ENCODE measurements around the gene PPP2R1B.

PPP2R1B gene

GRCh38 chr11:111765984-111766833, at the start of gene PPP2R1B:
TSS of gene PPP2R1B (minus strand) at chr11:111766389. CDS start at chr11:111766361, 28 bp downstream.
- Histone ChIP-seq H3K4me3 (ENCODE audit: low read depth in 1 of 5, low read length in 5 of 5) (peak within 1 kb of the TSS; percentile 93 to 97 (median 97)), H3K9me3 (ENCODE audit: control insufficient read depth in 5 of 5, low read length in 5 of 5) (no peaks in the 10 kb centered on the region)

GRCh38 chr11:111815489-111815888, 49.3 kb upstream of the PPP2R1B start:
- peaks cover 2 to 37% (median 21%) of the 10 kb centered on the region in 5 donors for H3K4me1 ChIP-seq (ENCODE audit: control insufficient read depth in 5 of 5, insufficient read depth in 5 of 5, low read length in 5 of 5)
- H3K4me3 ChIP-seq (ENCODE audit: low read depth in 1 of 5, low read length in 5 of 5) = no peak overlapping the region
- H3K9ac ChIP-seq (ENCODE audit: low read length in 5 of 5) = no peak overlapping the region
- H3K27ac ChIP-seq (ENCODE audit: low read depth, low read length) = no peak overlapping the region
- H3K36me3 ChIP-seq (ENCODE audit: control insufficient read depth in 5 of 5, insufficient read depth in 5 of 5, low read length in 5 of 5) = peaks cover 0 to 3% (median 0%) of the 10 kb centered on the region in 5 donors
- H3K9me3 ChIP-seq (ENCODE audit: control insufficient read depth in 5 of 5, low read length in 5 of 5) = no peaks in the 10 kb centered on the region
- H3K27me3 ChIP-seq (ENCODE audit: control insufficient read depth in 5 of 5, insufficient read depth in 4 of 5, low read length in 5 of 5) = no peaks in the 10 kb centered on the region

More at GRCh38 chr11:111765984-111766833, at the start of gene PPP2R1B:
- Histone ChIP-seq H3K36me3 (ENCODE audit: control insufficient read depth in 5 of 5, insufficient read depth in 5 of 5, low read length in 5 of 5) (peaks cover 14 to 34% (median 21%) of the 10 kb centered on the region in 5 donors), H3K27me3 (ENCODE audit: control insufficient read depth in 5 of 5, insufficient read depth in 4 of 5, low read length in 5 of 5) (no peaks in the 10 kb centered on the region), H3K9ac (ENCODE audit: low read length in 5 of 5) (peak within 1 kb of the TSS; percentile 94 to 98 (median 95)), H3K4me1 (ENCODE audit: control insufficient read depth in 5 of 5, insufficient read depth in 5 of 5, low read length in 5 of 5) (peaks cover 3 to 55% (median 51%) of the 10 kb centered on the region in 5 donors), H3K27ac (ENCODE audit: low read depth, low read length) (peak within 1 kb of the TSS; percentile 98)

GRCh38 chr11:111814557-111815320, 48.5 kb upstream of the PPP2R1B start:
- Histone ChIP-seq H3K4me3 (ENCODE audit: low read depth in 1 of 5, low read length in 5 of 5) (no peak overlapping the region), H3K27ac (ENCODE audit: low read depth, low read length) (peak overlapping the region; percentile 43), H3K9ac (ENCODE audit: low read length in 5 of 5) (peak overlapping the region in 1 of 5 donors; percentile 13), H3K9me3 (ENCODE audit: control insufficient read depth in 5 of 5, low read length in 5 of 5) (no peaks in the 10 kb centered on the region), H3K36me3 (ENCODE audit: control insufficient read depth in 5 of 5, insufficient read depth in 5 of 5, low read length in 5 of 5) (peaks cover 0 to 5% (median 0%) of the 10 kb centered on the region in 5 donors), H3K27me3 (ENCODE audit: control insufficient read depth in 5 of 5, insufficient read depth in 4 of 5, low read length in 5 of 5) (no peaks in the 10 kb centered on the region), H3K4me1 (ENCODE audit: control insufficient read depth in 5 of 5, insufficient read depth in 5 of 5, low read length in 5 of 5) (peaks cover under 1 to 30% (median 14%) of the 10 kb centered on the region in 5 donors)

- Histone ChIP-seq H3K4me3 (ENCODE audit: low read depth in 1 of 5, low read length in 5 of 5) (no peak overlapping the region), H3K27ac (ENCODE audit: low read depth, low read length) (peak overlapping the region; percentile 28), H3K9me3 (ENCODE audit: control insufficient read depth in 5 of 5, low read length in 5 of 5) (no peaks in the 10 kb centered on the region), H3K27me3 (ENCODE audit: control insufficient read depth in 5 of 5, insufficient read depth in 4 of 5, low read length in 5 of 5) (no peaks in the 10 kb centered on the region), H3K36me3 (ENCODE audit: control insufficient read depth in 5 of 5, insufficient read depth in 5 of 5, low read length in 5 of 5) (peaks cover 3 to 9% (median 3%) of the 10 kb centered on the region in 5 donors), H3K4me1 (ENCODE audit: control insufficient read depth in 5 of 5, insufficient read depth in 5 of 5, low read length in 5 of 5) (peaks cover 0 to 23% (median 7%) of the 10 kb centered on the region in 5 donors), H3K9ac (ENCODE audit: low read length in 5 of 5) (peak overlapping the region in 1 of 5 donors; percentile 13)
Observed at GRCh38 chr11:111814106-111814505, 47.9 kb upstream of the PPP2R1B start.

- no peak overlapping the region for H3K9ac ChIP-seq (ENCODE audit: low read length in 5 of 5)
- no peak overlapping the region for H3K27ac ChIP-seq (ENCODE audit: low read depth, low read length)
- H3K4me1 ChIP-seq (ENCODE audit: control insufficient read depth in 5 of 5, insufficient read depth in 5 of 5, low read length in 5 of 5) = peaks cover 0 to 14% (median 4%) of the 10 kb centered on the region in 5 donors
- no peaks in the 10 kb centered on the region for H3K27me3 ChIP-seq (ENCODE audit: control insufficient read depth in 5 of 5, insufficient read depth in 4 of 5, low read length in 5 of 5)
- H3K36me3 ChIP-seq (ENCODE audit: control insufficient read depth in 5 of 5, insufficient read depth in 5 of 5, low read length in 5 of 5) = peaks cover 6 to 25% (median 15%) of the 10 kb centered on the region in 5 donors
- H3K4me3 ChIP-seq (ENCODE audit: low read depth in 1 of 5, low read length in 5 of 5) = no peak overlapping the region
- no peaks in the 10 kb centered on the region for H3K9me3 ChIP-seq (ENCODE audit: control insufficient read depth in 5 of 5, low read length in 5 of 5)
Observed at GRCh38 chr11:111812211-111812610, 46.0 kb upstream of the PPP2R1B start.

GRCh38 chr11:111811445-111811844, 45.3 kb upstream of the PPP2R1B start:
- Histone ChIP-seq H3K27me3 (ENCODE audit: control insufficient read depth in 5 of 5, insufficient read depth in 4 of 5, low read length in 5 of 5) (no peaks in the 10 kb centered on the region), H3K36me3 (ENCODE audit: control insufficient read depth in 5 of 5, insufficient read depth in 5 of 5, low read length in 5 of 5) (peaks cover 10 to 32% (median 18%) of the 10 kb centered on the region in 5 donors), H3K9ac (ENCODE audit: low read length in 5 of 5) (no peak overlapping the region), H3K27ac (ENCODE audit: low read depth, low read length) (no peak overlapping the region), H3K4me3 (ENCODE audit: low read depth in 1 of 5, low read length in 5 of 5) (no peak overlapping the region), H3K9me3 (ENCODE audit: control insufficient read depth in 5 of 5, low read length in 5 of 5) (no peaks in the 10 kb centered on the region), H3K4me1 (ENCODE audit: control insufficient read depth in 5 of 5, insufficient read depth in 5 of 5, low read length in 5 of 5) (peaks cover 0 to 14% (median 4%) of the 10 kb centered on the region in 5 donors)

- H3K4me3 ChIP-seq (ENCODE audit: low read depth in 1 of 5, low read length in 5 of 5) = no peak overlapping the region
- H3K36me3 ChIP-seq (ENCODE audit: control insufficient read depth in 5 of 5, insufficient read depth in 5 of 5, low read length in 5 of 5) = peaks cover 24 to 51% (median 38%) of the 10 kb centered on the region in 5 donors
- no peaks in the 10 kb centered on the region for H3K9me3 ChIP-seq (ENCODE audit: control insufficient read depth in 5 of 5, low read length in 5 of 5)
- H3K27me3 ChIP-seq (ENCODE audit: control insufficient read depth in 5 of 5, insufficient read depth in 4 of 5, low read length in 5 of 5) = no peaks in the 10 kb centered on the region
- no peak overlapping the region for H3K27ac ChIP-seq (ENCODE audit: low read depth, low read length)
- H3K9ac ChIP-seq (ENCODE audit: low read length in 5 of 5) = no peak overlapping the region
- peaks cover 0 to 7% (median 0%) of the 10 kb centered on the region in 5 donors for H3K4me1 ChIP-seq (ENCODE audit: control insufficient read depth in 5 of 5, insufficient read depth in 5 of 5, low read length in 5 of 5)
Observed at GRCh38 chr11:111808834-111809233, 42.6 kb upstream of the PPP2R1B start.

GRCh38 chr11:111808063-111808588, 41.9 kb upstream of the PPP2R1B start:
- Histone ChIP-seq H3K4me1 (ENCODE audit: control insufficient read depth in 5 of 5, insufficient read depth in 5 of 5, low read length in 5 of 5) (peaks cover 0 to 4% (median 0%) of the 10 kb centered on the region in 5 donors), H3K27ac (ENCODE audit: low read depth, low read length) (no peak overlapping the region), H3K4me3 (ENCODE audit: low read depth in 1 of 5, low read length in 5 of 5) (no peak overlapping the region), H3K9me3 (ENCODE audit: control insufficient read depth in 5 of 5, low read length in 5 of 5) (no peaks in the 10 kb centered on the region), H3K27me3 (ENCODE audit: control insufficient read depth in 5 of 5, insufficient read depth in 4 of 5, low read length in 5 of 5) (no peaks in the 10 kb centered on the region), H3K9ac (ENCODE audit: low read length in 5 of 5) (no peak overlapping the region), H3K36me3 (ENCODE audit: control insufficient read depth in 5 of 5, insufficient read depth in 5 of 5, low read length in 5 of 5) (peaks cover 24 to 56% (median 38%) of the 10 kb centered on the region in 5 donors)

- H3K9ac ChIP-seq (ENCODE audit: low read length in 5 of 5) = no peak overlapping the region
- H3K4me1 ChIP-seq (ENCODE audit: control insufficient read depth in 5 of 5, insufficient read depth in 5 of 5, low read length in 5 of 5) = no peaks in the 10 kb centered on the region
- H3K36me3 ChIP-seq (ENCODE audit: control insufficient read depth in 5 of 5, insufficient read depth in 5 of 5, low read length in 5 of 5) = peaks cover 24 to 62% (median 38%) of the 10 kb centered on the region in 5 donors
- H3K4me3 ChIP-seq (ENCODE audit: low read depth in 1 of 5, low read length in 5 of 5) = no peak overlapping the region
- no peak overlapping the region for H3K27ac ChIP-seq (ENCODE audit: low read depth, low read length)
- no peaks in the 10 kb centered on the region for H3K27me3 ChIP-seq (ENCODE audit: control insufficient read depth in 5 of 5, insufficient read depth in 4 of 5, low read length in 5 of 5)
- no peaks in the 10 kb centered on the region for H3K9me3 ChIP-seq (ENCODE audit: control insufficient read depth in 5 of 5, low read length in 5 of 5)
Observed at GRCh38 chr11:111807076-111807475, 40.9 kb upstream of the PPP2R1B start.

Data from subcutaneous abdominal adipose tissue (tissue), 5 donors.